ENCODE data around the gene TCL1B.
"Not testable (repeated sequence)": the region's sequence is repeated elsewhere in the genome, so short reads cannot be mapped to it uniquely, and the experiment has no call there.

Gene TCL1B

DNA sequence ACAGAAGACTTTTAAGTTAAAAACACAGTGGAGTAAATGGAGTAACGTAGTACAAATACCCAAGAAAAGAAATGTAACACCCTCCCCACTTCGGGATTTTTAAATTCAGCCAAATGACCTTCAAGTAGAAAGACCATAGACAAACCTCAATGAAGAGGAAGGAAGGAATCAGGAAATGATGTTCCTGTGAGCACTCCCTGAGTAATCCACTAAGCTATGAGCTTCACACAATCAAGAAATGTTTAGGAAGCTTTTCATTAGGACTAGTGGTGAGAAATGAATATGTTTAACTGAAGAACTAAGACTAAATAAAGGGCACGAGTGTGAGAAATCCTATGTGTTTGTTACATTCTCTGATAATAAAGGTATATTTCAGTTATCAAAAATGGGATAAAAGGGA, 17.6 kb downstream of the TCL1B start:
- DNase-seq: no peak

DNA sequence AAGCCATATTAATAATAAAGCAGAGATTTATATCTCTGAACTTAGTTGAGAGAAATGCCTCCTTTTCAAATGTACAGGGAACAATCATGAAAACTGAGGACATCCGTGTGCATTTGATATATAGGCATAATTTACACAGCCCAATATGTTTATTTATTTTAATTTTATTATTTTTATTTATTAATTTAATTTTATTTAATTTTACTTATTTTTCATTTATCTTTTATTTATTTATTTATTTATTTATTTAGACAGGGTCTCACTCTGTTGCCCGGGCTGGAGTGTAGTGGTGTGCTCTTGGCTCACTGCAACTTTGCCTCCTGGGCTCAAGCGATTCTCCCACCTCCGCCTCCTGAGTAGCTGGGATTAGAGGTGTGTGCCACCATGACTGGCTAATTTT, 19.3 kb downstream of the TCL1B start:
- no peak for DNase-seq

DNA sequence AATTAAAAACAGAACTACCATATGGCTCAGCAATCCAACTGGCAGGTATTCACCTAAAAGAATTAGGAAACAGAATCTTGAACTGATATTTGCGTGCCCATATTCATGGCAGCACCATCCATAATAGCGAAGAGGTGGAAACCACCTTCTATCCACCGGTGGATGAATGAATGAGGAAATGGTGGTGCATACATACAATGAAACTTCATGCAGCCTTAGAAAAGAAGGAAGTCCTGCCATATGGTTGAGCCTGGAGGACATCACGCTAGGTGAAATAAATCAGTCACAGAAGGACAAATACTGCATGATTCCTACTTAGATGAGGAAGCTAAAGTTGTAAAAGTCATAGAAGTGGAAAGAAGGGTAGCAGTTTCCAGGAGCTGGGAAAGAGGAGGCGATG, 21.1 kb downstream of the TCL1B start:
- no peak for DNase-seq

DNA sequence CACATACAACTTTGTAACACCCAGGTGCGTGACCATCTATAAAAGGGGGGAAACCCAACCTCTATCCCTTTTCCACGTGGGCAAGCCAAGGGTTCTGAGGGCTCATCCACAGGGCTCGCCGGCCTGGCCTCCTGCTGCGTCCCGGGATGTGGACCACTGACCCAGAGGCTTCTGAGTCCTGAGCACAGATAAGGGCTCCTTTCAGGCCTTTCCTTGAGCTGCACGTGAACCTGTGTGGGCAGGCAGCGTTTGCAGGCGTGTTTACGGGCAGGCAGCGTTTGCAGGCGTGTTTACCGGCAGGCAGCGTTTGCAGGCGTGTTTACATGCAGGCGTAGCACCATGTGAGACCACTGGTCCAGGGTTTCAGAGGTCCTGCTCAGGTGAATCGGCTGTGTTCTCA, 23.9 kb downstream of the TCL1B start:
- no peak for DNase-seq

DNA sequence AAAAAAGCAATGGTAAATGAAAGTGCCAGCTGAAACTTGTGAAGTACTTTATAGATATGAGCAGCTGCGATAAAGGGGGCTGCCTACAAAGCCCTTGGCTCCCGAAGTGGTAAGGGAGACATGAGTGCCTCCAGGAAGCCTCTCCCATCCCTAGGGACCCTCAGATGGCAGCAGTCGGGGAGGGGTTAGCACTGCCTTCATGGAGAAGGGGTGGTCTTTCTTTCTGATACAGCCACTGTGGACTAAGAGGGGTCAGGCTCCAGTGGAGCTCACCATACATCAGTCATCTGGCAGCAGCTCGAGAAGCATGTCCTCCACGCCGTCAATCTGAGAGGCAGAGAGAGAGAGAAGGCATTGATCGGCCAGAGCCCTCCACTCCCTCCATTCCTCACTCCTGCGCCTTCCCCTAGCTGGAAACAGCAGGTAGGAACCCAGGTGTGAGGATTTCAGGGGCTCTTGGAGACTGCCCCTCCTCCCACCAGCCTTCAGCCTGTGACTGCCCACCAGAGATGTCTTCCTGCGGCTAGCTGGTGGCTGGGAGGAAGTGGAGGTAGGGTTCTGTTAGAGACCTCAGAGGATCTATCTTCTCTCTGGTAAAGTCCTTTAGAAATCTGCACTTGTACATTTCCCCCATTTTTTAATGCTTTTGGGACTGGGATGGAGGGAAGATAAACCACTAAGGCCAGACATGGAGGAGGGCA, 25.4 kb downstream of the TCL1B start:
- DNase-seq: no peak

DNA sequence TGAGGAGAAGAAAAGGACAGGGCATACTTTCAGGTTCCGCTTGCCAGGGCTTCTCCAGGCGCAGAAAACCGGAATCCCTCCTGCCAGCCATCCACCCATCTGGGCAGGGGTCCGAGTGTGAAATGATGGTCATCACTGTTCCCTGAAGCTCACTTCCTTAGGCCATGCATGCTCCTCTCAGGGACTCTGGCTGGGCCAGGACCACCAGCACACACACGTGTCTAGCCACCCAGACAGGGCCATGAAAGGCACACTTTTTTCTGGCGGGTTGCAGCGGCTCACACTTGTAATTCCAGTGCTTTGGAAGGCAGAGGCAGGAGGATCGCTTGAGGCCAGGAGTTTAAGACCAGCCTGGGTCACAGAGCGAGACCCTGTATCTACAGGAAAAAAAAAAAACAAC, 26.2 kb downstream of the TCL1B start:
- DNase-seq: no peak

DNA sequence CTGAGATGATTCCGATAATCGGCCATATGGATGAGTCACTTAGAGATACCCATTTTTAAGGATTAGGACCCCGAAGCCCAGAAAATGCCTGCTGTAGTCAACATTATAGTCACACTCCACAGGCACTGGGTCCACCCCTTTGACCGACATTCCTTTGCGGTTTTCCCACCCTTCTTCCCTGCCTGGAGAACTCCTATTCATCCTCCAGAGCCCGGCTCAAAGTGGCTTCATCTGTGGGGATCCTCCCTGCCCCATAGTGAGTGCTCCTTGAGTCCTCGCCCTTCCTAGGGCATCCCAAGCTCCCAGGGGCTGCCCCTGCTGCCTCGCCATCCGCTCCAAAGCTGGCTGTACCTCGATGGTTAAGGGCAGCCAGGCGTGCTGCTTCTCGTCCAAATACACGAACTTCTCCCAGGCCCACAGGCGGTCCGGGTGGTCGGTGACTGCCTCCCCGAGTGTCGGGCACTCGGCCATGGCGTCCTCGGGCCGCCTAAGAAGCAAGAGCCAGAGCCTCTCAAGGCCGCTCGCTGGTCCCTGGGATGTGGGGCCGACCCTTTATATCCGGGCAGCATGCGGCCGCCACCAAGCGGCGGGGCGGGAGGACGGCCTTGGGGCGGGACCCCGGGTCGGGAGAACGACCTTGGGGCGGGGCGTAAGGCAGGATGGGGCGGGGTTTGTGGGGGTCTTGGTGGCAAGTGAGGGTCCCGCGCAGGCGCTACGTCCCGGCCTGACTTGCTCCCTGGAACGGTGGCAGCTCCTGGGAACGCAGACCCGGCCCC, 27.6 kb downstream of the TCL1B start, which contains the start of gene TCL1A:
TSS of gene TCL1A (minus strand) at position 530 of the 776 bp plus-strand sequence. CDS start at position 471, 59 bp downstream.
- DNase-seq: no peak

DNA sequence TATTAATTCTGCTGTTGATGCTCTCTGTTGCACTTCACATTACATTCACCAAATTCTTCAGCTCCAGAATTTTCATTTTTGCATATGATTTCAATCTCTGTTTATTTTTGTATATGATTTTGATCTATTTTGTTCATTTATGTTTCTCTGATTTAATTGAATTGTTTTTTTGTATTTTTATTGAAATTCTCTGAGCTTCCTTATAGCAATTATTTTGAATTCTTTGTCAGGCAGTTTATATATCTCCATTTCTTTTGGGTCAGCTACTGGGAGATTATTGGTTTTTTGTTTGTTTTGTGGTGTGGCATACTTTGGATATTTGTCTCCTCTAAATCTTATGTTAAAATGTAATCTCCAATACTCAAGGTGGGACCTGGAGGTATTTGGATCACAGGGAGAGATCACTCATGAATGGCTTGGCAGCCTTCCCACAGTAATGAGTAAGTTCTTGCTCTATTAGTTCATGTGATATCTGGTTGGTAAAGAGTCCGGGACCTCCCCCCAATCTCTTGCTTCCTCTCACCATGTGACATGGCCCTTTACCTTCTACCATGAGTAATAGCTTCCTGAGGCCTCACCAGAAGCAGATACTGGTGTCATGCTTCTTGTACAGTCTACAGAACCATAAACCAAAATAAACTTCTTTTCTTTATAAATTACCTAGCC, 36.4 kb downstream of the TCL1B start:
- DNase-seq: no peak

DNA sequence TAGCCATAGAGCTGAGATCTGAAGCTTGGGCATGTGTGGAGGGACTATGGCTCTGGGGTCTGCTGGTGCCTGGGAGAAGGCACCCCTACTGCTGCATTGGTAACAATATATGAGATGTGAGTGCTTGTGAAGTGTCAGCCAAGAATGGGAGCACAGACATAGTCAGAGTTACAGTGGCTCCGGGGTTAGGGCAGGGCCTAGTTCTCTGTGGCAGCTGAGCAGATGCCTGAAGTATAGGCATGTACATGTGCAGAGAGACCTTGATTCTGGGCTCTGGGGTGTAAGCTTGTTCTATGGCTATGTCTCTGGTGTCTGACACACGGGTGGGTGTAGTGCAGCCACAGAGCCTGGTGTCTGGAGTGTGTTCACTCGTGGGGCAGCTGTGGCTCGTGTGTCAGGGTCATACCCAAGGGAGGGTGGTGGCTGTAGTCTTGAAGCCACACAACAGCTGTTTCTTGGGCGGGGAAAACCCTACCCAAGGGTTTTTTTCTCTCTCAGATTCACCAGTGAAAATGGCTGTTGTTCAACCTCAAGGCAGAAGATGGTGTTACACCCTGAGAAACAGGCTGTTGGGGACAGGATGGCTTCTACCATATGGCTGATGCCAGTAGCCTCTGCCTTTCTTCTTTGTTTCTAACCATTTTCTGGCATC, 39.6 kb downstream of the TCL1B start:
- no peak for DNase-seq

DNA sequence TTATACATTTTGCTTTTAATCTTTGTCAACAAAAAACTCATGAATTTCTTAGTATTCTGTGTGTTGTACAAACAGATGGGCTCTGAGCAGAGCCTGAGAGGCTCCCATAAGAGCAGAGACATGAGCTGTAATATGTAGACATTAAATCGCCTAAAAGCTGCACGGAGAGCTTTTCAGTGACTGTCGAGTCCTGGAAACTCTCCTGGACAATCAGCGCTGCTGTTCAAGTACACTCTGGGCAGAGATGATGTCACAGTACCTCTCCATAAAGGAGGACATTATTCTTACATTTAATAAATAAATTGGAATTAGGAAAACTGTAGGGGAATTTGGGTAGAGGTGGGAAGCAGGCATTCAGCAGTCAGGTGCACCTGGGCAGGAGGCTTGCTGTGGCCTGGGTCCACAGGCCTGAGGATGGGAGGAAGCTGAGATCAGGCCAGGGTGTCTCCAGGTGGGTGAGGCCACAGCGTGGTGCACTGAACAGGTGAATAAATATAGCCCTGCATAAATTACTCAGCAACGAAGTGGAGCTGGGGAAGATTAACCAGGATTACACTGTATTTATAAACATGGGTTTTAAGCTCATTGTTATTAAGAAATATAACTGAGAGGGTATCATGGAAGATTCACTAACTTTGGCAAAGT, 41.0 kb downstream of the TCL1B start:
- no peak for DNase-seq

DNA sequence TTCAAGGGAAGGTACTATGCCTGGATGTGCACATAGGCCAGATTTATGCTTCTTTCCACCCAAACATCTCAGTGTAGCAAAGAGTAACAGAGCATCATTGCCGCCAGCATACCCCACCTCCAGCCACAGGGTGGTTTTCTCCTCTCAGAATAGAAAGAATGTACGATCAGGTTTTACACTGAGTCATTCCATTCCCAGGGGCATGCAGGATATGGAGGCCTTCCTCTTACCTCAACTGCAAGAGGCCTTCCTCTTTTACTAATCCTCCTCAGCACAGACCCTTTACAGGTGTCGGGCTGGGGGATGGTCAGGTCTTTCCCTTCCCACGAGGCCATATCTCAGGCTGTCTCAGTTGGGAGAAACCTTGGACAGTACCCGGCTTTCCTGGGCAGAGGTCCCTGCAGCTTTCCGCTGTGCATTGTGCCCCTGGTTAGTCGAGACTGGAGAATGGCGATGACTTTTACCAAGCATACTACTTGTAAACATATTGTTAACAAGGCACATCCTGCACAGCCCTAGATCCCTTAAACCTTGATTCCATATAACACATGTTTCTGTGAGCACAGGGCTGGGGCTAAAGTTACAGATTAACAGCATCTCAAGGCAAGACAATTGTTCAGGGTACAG, 43.3 kb downstream of the TCL1B start:
- not testable (repeated sequence) for DNase-seq

DNA sequence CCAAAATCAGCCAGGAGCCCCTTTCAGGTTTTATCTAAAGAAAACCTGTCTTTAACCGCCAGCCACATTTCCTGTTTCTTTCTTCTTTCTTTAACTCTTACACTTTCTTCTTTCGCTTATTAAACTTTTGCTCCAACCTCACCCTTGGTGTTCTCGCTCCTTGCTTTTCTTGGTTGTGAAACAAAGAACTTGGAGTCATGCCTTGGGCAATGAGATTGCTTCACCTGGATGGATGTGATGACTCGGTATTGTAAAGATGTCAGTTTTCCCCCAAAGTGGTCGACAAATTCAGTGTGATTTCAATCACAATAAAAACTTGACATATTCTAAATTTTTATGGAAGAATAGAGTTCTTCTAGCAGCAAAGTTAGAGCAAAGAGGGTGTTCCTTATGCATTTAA, 43.9 kb downstream of the TCL1B start:
- no peak for DNase-seq

DNA sequence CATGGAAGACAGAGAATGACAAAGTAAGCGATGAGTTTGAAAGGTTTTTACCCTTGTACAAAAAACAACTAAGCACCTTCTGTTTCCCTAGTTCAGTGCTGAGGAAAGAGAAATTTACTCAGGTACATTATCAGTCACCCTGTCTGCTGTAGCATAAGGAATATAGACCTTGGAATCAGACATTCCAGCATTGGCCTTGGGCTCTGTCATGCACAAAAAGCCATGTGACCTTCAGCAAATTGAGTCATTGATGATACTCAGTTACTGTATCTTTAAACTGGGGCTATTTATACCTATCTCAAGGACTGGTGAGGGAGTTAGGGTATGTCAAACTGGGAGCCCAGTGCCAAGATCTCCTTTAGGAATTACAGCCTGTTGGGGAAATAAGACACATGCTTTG, 47.0 kb downstream of the TCL1B start:
- DNase-seq: no peak

DNA sequence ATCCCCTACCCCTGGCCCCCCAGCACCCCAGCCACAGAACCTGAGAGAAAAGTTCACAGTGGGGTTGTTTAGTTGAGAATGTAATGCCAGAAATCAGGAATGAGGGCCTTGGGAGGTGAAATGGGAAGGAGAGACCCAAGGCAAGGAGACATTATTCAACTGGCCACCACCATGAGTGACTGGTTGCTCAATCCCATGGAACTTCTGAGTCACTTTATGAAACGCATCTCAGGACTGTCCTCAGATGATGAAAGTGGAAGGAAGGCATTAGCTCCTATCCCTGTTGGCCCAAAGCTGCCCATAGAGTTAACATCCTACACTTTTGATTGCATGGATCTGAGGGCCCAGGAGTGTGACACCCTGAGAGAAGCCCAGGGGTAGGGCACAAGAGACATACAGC, 53.1 kb downstream of the TCL1B start:
- no peak for DNase-seq

DNA sequence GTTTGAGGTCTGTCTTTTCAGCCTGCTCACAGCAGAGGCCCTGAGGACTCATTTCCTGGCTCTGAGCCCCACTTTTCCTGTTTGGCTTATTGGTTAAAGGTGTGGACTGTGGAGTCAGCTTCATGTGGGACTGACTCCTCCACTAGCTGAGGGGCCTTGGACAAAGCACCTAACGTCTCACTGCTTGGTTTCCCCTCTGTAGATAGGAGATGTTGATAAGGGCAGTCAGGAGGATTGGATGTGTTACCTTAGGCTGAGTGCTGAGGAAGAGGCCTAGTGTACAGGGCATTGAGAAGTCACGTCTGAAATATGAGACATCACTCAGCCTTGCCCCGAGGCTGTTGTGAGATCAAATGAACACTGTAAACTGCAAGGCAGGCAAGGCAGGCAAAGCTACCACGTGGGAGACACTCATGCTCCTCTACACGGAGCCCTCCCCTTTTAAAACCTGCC, 54.8 kb downstream of the TCL1B start:
- no peak for DNase-seq

DNA sequence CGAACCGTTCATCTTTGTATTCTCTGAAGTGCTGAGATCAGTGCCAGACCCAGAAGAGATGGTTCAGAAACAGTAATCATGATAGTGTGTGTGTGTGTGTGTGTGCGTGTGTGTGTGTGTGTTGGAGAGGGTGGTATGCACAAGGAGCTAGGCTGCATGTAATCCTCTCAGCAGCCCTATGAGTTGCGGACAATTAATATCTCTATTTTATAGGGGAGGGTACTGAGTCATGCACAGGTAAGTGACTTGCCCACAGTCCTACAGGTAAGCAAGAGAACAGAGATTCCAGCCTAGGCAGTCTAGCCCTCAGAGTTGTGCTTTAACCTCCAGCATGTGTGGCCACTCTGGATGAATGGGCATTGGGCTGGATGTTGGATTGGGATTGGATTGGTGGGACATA, 55.6 kb downstream of the TCL1B start:
- no peak for DNase-seq
